ENCODE data around the gene PAQR6.
A peak's percentile ranks its signal among the peaks of the same experiment; 100 is the strongest.
"Not testable (repeated sequence)": the region's sequence is repeated elsewhere in the genome, so short reads cannot be mapped to it uniquely, and the experiment has no call there.

The PAQR6 gene

DNA sequence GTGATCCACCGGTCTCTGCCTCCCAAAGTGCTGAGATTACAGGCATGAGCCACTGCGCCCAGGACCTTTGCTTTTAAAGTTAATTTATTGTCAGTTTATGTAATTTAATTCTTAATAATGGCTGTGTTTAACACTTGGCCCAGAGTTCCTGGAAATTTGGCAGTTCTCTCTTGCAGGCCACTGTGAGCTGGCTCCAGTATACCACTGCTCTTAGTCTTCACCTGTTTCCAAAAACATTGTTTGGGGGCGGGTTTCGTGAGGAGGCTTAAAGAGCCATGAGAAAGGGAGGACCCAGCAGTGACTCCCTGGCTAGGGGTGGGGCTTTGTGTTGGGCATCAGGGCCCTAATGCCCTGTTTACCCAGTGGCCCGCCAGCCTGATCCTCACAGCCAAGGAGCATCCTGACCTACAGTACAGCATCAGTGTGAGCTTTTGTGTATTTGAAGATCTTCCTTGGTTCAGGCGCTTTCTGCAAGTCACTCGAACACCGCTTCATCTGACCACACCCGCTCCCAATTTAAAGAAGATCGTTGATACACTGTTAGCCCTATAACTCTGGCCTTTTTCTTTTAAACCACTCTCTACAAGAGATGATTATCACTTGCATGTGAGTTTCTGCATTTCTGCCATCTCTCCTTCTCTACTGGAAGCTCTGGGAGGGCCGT is 17.9 kb downstream of the PAQR6 start:
- no peak for DNase-seq

- DNase-seq = no peak
Measured at GRCh38 chr1:156228501-156228900, 19.4 kb downstream of the PAQR6 start.

DNA sequence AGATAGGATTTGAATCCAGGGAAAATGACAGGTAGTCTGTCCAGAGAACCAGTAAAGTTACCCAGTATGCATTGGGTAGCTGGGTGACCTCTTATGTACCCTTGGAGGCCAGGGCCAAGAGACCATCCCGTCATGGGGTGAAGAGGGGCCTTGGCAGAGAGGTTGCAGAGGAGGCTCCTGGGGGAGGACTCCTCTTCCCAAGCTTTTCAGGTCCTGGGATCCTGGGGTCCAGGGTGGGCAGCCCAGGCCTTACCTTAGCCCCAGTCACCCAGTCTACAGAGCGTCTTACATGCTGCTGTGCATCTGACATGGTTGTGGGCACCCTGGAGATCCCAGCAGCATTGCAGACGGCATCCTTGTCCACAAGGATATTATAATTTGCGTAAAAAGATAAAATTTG is 21.1 kb downstream of the PAQR6 start:
- no peak for DNase-seq

- DNase-seq = no peak
Measured at GRCh38 chr1:156226116-156226538, 21.7 kb downstream of the PAQR6 start.

GRCh38 chr1:156225677-156226014 is 22.2 kb downstream of the PAQR6 start:
- no peak for DNase-seq

DNA sequence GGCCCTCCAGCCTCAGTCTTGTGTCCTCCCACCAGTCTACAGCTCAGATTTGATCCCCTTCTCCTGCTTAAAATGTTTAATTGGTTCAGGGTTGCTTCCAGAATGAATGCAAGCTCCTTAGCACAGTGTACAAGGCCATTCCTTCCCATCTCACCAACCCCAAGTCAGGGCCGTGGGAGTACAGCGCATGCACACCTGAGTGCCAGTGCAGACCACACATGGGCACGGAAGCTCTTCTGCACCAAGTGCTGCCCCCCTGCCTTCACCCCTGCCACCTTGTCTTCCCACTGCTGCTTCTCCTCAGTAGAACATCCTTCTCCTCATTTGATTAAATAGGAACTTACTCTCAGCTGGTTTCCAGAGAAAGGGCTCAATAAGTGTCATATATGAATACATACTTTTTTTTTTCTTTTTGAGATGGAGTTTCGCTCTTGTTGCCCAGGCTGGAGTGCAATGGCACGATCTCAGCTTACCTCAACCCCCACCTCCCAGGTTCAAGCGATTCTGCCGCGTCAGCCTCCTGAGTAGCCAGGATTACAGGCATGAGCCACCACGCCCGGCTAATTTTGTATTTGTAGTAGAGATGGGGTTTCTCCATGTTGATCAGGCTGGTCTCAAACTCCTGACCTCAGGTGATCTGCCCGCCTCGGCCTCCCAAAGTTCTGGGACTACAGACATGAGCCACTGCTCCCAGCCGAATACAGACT is 25.7 kb downstream of the PAQR6 start:
- DNase-seq = no peak

- no peak for DNase-seq
Measured at GRCh38 chr1:156220226-156220625, 27.6 kb downstream of the PAQR6 start.

GRCh38 chr1:156217871-156218270 is 30.0 kb downstream of the PAQR6 start:
- peak; percentile 42 for DNase-seq

DNA sequence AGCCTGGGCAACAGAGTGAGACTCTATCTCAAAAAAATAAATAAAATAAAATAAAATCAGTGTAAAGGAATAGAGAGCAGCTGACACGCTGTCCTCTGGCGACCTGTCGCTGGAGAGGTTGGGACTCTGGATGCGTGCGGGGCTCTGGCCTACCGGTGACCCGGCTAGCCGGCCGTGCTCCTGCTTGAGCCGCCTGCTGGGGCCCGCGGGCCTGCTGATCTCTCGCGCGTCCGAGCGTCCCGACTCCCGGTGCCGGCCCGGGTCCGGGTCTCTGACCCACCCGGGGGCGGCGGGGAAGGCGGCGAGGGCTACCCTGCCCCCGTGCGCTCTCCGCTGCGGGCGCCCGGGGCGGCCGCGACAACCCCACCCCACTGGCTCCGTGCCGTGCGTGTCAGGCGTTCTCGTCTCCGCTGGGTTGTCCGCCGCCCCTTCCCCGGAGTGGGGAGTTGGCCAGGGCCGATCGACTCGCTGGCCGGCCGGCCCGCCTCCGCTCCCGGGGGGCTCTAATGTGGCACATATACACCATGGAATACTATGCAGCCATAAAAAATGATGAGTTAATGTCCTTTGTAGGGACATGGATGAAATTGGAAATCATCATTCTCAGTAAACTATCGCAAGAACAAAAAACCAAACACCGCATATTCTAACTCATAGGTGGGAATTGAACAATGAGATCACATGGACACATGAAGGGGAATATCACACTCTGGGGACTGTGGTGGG is 31.3 kb downstream of the PAQR6 start:
- DNase-seq = not testable (repeated sequence)

- no peak for DNase-seq
Measured at GRCh38 chr1:156214024-156214748, 33.7 kb downstream of the PAQR6 start.

DNA sequence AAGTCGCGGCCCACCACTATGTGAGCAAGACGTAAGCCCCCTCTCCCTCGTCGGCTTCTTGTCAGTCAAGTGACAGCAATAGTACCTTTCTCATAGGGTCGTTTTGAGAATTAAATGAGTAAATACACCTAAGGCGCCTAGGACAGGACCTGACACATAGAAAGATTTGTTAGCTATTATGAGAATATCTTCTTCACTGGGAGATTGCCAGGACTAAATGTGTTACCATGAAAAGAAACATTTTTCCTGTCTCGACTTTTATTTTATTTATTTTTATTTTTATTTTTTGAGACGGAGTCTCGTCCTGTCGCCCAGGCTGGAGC is 34.3 kb downstream of the PAQR6 start:
- DNase-seq = no peak

GRCh38 chr1:156212833-156213643 is 34.8 kb downstream of the PAQR6 start, which contains the start of gene PMF1:
PMF1 (plus strand) TSS chr1:156213007; CDS start chr1:156213016, 9 bp downstream.
- peak; percentile 98 for DNase-seq

DNA sequence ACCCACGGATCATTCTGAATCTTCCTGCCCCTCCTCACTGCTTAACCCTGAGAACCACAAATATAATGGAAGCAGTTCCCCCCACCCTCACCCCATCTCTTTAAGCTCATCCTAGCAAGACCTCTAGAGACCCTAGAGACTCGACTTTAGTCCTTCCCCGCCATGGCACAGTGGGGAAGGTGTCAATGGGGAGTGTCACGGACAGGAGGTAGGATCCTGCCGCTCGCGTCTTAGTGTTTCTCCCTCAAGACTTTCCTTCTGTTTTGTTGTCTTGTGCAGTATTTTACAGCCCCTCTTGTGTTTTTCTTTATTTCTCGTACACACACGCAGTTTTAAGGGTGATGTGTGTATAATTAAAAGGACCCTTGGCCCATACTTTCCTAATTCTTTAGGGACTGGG is 35.7 kb downstream of the PAQR6 start:
- DNase-seq = no peak

GRCh38 chr1:156211243-156211642 is 36.6 kb downstream of the PAQR6 start:
- DNase-seq = no peak

DNA sequence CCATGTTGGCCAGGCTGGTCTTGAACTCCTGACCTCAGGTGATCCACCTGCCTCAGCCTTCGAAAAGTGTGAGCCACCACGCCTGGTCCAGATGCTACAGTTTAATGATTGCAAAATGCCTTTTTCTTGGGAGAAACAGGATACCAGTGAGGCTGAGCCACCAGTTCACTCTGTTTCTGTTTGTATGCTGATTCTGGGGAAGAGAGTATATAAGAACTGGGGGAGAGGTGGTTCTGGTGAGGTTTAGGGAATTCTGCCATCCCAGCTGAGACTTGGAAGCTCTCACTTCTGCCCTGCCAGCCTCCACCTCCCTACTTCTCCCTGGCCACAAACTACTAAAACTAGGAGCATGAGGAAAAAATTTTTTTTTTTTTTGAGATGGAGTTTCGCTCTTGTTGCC is 43.2 kb downstream of the PAQR6 start:
- no peak for DNase-seq

GRCh38 chr1:156203331-156203730 is 44.5 kb downstream of the PAQR6 start:
- DNase-seq = no peak

- DNase-seq = no peak
Measured at GRCh38 chr1:156200044-156200443, 47.8 kb downstream of the PAQR6 start.

DNA sequence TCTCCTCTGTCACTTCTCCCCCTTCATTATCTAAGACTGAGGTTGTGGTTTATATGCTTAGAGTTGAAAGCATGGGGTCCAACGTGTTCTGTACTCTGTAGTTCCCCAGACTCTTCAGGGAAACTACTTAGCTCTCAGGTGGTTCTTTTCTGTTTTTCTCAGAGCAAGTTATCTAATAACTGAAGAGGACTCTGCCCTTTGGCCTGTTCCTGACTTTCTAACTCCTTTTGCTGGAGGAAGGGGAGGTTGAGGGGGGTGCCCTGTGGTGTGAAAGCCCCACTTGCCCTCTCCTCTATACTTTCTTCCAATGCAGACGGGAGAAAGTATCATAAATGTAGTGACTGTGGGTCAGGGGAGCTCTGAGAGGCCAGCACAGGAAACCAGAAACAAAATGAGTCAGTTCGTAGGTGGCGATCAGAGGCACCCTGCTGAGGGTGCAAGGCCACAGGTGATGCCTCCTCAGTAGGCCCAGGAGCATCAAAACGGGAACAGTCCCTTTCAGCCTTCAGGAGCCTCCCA is 49.0 kb downstream of the PAQR6 start:
- no peak for DNase-seq

- DNase-seq = no peak
Measured at GRCh38 chr1:156196445-156196844, 51.4 kb downstream of the PAQR6 start.

DNA sequence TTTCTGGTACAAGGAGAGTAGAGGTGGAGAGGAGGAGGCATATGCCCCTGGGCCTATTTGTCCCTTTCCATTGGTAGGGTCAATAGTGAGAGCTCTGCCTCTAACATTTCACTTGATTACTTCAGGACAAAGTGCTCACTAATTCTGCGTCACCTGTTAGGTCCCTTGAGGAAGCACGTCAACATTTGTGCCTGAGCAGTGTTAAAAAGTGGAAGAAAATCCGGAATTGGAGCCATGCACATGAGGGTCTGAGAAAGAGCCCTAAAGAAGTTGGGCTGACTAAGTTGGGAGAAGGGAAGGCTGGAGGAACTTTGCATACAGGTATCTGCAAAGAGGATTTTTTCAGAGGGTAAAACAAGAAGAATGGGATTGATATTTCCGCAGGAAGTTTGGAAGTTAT is 52.0 kb downstream of the PAQR6 start:
- no peak for DNase-seq

DNA sequence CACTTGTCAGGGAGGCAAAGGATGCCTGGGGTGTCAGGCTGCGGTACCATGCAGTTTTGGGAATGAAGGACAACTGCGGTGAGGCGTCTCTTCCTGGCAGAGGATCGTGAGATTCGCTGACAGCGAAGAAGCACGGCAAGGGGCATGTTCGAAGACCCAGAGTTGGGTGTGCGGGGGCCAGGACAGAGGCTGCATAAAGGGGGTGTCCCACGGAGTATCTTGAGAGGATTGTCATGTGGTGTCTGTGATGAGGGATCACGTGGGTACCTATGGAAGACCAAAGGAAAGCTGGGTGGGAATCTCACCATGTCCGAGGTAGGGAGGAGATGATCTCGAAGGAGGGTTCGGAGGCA is 53.6 kb downstream of the PAQR6 start:
- DNase-seq = no peak

- peak; percentile 100 for DNase-seq
Measured at GRCh38 chr1:156193488-156194299, 54.2 kb downstream of the PAQR6 start, which contains the start of gene SLC25A44. SLC25A44 (plus strand) TSS chr1:156194104; CDS start chr1:156199848, 5,744 bp downstream.
